ENCODE results near the gene EPHB2.
"Not testable (repeated sequence)": the region's sequence is repeated elsewhere in the genome, so short reads cannot be mapped to it uniquely, and the experiment has no call there.

The EPHB2 gene

GRCh38 chr1:22699681-22700520 is 10.7 kb upstream of the EPHB2 start:
- no peak for TF ChIP-seq POLR2AphosphoS5 (IDR thresholded peaks at IDR 0.05; ENCODE audit: borderline replicate concordance, low read depth, low read length)
- TF ChIP-seq EZH2 (IDR thresholded peaks at IDR 0.05), result no peak
- TF ChIP-seq FOXP2 (optimal IDR thresholded peaks at IDR 0.05; ENCODE audit: control extremely low read depth, extremely low read length, insufficient read depth), result no peak
- no peaks in the 10 kb centered on the region for H3K36me3 ChIP-seq (ENCODE audit: insufficient read depth, low read length)

DNA sequence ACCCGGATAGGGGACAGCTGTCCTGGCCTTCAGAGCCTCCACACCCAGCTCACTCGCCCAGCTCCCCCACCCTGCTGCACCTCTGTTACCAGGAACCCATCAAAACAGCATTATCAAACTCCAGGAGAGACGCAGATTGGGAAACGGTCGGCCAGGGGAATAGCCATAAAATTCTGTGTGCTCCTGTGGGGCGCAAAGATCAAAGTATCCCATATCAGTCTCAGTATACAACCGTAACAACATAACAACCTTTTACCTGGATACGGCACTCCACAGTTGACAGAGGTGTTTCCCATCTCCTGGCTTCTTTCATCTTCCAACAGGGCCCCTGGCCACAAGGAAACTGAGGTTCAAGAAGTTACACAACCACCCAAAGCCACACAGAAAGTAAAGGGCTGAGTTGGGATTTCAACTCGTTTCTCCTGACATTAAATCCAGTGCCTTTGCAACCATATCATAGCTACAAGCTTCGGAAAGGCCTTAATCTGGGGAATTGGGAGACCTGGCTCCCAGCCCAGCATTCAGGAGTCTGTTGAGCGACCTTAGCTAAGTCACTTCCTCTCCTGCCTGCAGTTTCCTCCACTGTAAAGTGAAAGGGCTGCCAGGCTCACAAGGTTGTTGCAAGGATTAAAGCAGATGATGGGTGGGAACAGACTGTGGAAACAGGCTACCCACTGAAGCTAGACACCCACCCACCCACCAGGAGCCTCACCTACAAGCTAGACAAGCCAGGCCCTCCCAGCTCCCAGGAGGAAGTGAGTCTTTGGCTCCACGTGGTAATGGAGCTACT is 8.1 kb upstream of the EPHB2 start:
- H3K27ac ChIP-seq, result no peak overlapping the region
- H3K4me3 ChIP-seq, result no peak overlapping the region
- no peaks in the 10 kb centered on the region for H3K36me3 ChIP-seq (ENCODE audit: insufficient read depth, low read length)
- no peaks in the 10 kb centered on the region for H3K9me3 ChIP-seq (ENCODE audit: low read depth, low read length)
- DNase-seq (ENCODE audit: low read depth, low spot score), result no peak
- TF ChIP-seq POLR2AphosphoS5 (IDR thresholded peaks at IDR 0.05; ENCODE audit: borderline replicate concordance, low read depth, low read length), result no peak
- TF ChIP-seq EZH2 (IDR thresholded peaks at IDR 0.05), result no peak
- TF ChIP-seq FOXP2 (optimal IDR thresholded peaks at IDR 0.05; ENCODE audit: control extremely low read depth, extremely low read length, insufficient read depth), result no peak
- no peak overlapping the region for H3K9ac ChIP-seq (ENCODE audit: insufficient read length)

More at GRCh38 chr1:22699681-22700520, 10.7 kb upstream of the EPHB2 start:
- H3K4me3 ChIP-seq, result no peak overlapping the region
- H3K9ac ChIP-seq (ENCODE audit: insufficient read length), result no peak overlapping the region
- H3K9me3 ChIP-seq (ENCODE audit: low read depth, low read length), result no peaks in the 10 kb centered on the region
- no peak overlapping the region for H3K27ac ChIP-seq
- no peak for DNase-seq (ENCODE audit: low read depth, low spot score)

DNA sequence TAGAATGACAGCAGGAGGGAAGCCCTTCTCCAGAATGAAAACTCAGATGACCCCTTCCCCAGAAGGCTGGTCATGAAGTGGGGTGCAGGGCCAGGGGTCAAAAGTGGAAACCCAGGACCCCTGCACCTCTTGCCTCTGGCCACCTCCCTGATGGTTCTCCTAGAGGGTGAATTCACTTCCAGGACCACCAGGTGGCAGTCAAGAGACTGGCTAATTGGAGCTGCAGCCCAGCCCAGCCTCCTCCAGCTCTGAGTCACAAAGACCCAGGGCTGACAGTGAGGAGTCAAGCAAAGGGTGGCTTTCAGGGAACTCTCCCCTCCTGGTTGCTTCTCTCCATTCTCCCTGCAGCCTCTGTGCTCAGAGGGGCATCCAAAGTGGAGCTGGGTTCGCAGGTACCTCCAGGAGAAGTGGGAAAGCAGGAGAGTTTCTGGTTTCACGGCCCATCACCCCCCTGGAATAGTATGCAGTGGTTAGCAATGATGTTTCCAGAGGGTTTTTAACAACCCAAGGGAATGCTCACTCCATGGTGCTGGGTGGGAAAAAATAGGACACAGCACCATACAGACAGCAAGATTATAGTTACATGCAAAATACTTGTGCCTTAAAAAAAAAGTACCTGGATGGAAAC is 6.1 kb upstream of the EPHB2 start:
- Histone ChIP-seq H3K9ac (ENCODE audit: insufficient read length) (no peak overlapping the region), H3K9me3 (ENCODE audit: low read depth, low read length) (no peaks in the 10 kb centered on the region), H3K36me3 (ENCODE audit: insufficient read depth, low read length) (no peaks in the 10 kb centered on the region), H3K27ac (no peak overlapping the region), H3K4me3 (no peak overlapping the region)
- DNase-seq (ENCODE audit: low read depth, low spot score), result peak; percentile 14
- TF ChIP-seq FOXP2 (optimal IDR thresholded peaks at IDR 0.05; ENCODE audit: control extremely low read depth, extremely low read length, insufficient read depth) (no peak), POLR2AphosphoS5 (IDR thresholded peaks at IDR 0.05; ENCODE audit: borderline replicate concordance, low read depth, low read length) (no peak), EZH2 (IDR thresholded peaks at IDR 0.05) (no peak)

DNA sequence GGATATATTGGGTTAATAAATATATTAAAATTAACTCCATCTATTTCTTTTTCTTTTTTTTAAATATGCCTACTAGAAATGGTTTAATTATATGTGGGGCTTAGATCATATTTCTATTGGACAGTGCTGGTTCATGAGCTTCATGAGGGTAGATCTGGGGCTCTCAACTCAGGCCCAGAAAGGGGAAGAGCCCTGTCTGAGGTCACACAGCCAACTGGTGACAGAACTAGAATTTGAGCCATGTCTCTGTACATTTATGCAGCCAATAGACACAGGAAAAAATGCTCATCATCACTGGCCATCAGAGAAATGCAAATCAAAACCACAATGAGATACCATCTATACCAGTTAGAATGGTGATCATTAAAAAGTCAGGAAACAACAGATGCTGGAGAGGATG is 5.1 kb upstream of the EPHB2 start:
- Histone ChIP-seq H3K9me3 (ENCODE audit: low read depth, low read length) (no peaks in the 10 kb centered on the region), H3K9ac (ENCODE audit: insufficient read length) (no peak overlapping the region), H3K36me3 (ENCODE audit: insufficient read depth, low read length) (no peaks in the 10 kb centered on the region), H3K27ac (no peak overlapping the region), H3K4me3 (no peak overlapping the region)
- DNase-seq (ENCODE audit: low read depth, low spot score), result no peak
- TF ChIP-seq EZH2 (IDR thresholded peaks at IDR 0.05), result no peak
- TF ChIP-seq FOXP2 (optimal IDR thresholded peaks at IDR 0.05; ENCODE audit: control extremely low read depth, extremely low read length, insufficient read depth), result no peak
- TF ChIP-seq POLR2AphosphoS5 (IDR thresholded peaks at IDR 0.05; ENCODE audit: borderline replicate concordance, low read depth, low read length), result no peak

- not testable (repeated sequence) for H3K27ac ChIP-seq; H3K36me3 ChIP-seq (ENCODE audit: insufficient read depth, low read length); H3K9me3 ChIP-seq (ENCODE audit: low read depth, low read length); H3K9ac ChIP-seq (ENCODE audit: insufficient read length); H3K4me3 ChIP-seq; DNase-seq (ENCODE audit: low read depth, low spot score)
Observed at GRCh38 chr1:22706100-22706499, 4.5 kb upstream of the EPHB2 start.

GRCh38 chr1:22708777-22709176 is 1.9 kb upstream of the EPHB2 start:
- H3K36me3 ChIP-seq (ENCODE audit: insufficient read depth, low read length), result no peaks in the 10 kb centered on the region

GRCh38 chr1:22709227-22709626 is 1.4 kb upstream of the EPHB2 start:
- TF ChIP-seq POLR2AphosphoS5 (IDR thresholded peaks at IDR 0.05; ENCODE audit: borderline replicate concordance, low read depth, low read length) (no peak), EZH2 (IDR thresholded peaks at IDR 0.05) (no peak), FOXP2 (optimal IDR thresholded peaks at IDR 0.05; ENCODE audit: control extremely low read depth, extremely low read length, insufficient read depth) (no peak)
- Histone ChIP-seq H3K9ac (ENCODE audit: insufficient read length) (no peak overlapping the region), H3K4me3 (no peak overlapping the region), H3K9me3 (ENCODE audit: low read depth, low read length) (no peaks in the 10 kb centered on the region), H3K36me3 (ENCODE audit: insufficient read depth, low read length) (no peaks in the 10 kb centered on the region), H3K27ac (no peak overlapping the region)
- DNase-seq (ENCODE audit: low read depth, low spot score), result no peak

More at GRCh38 chr1:22708777-22709176, 1.9 kb upstream of the EPHB2 start:
- TF ChIP-seq EZH2 (IDR thresholded peaks at IDR 0.05), result no peak
- no peak for TF ChIP-seq POLR2AphosphoS5 (IDR thresholded peaks at IDR 0.05; ENCODE audit: borderline replicate concordance, low read depth, low read length)
- no peak for TF ChIP-seq FOXP2 (optimal IDR thresholded peaks at IDR 0.05; ENCODE audit: control extremely low read depth, extremely low read length, insufficient read depth)
- Histone ChIP-seq H3K4me3 (no peak overlapping the region), H3K9ac (ENCODE audit: insufficient read length) (no peak overlapping the region), H3K9me3 (ENCODE audit: low read depth, low read length) (no peaks in the 10 kb centered on the region), H3K27ac (no peak overlapping the region)
- DNase-seq (ENCODE audit: low read depth, low spot score), result no peak

Data from SK-N-MC (cell line).